ENCODE measurements around the gene HTRA3.
"Not testable (repeated sequence)": the region's sequence is repeated elsewhere in the genome, so short reads cannot be mapped to it uniquely, and the experiment has no call there.

The HTRA3 gene

GRCh38 chr4:8330821-8331574 lies 61.4 kb downstream of the HTRA3 start:
- no peak for DNase-seq

GRCh38 chr4:8331575-8331955 lies 62.0 kb downstream of the HTRA3 start:
- no peak for DNase-seq

GRCh38 chr4:8332038-8332857 lies 62.7 kb downstream of the HTRA3 start:
- no peak for DNase-seq

GRCh38 chr4:8332891-8333331 lies 63.4 kb downstream of the HTRA3 start:
- no peak for DNase-seq

GRCh38 chr4:8333726-8334460 lies 64.3 kb downstream of the HTRA3 start:
- no peak for DNase-seq

- no peak for DNase-seq
These were observed 65.4 kb downstream of the HTRA3 start for GRCh38 chr4:8334786-8335460.

GRCh38 chr4:8335848-8336247 lies 66.3 kb downstream of the HTRA3 start:
- DNase-seq: no peak

- no peak for DNase-seq
These were observed 67.0 kb downstream of the HTRA3 start for GRCh38 chr4:8336412-8337075.

GRCh38 chr4:8338351-8338961 lies 68.9 kb downstream of the HTRA3 start:
- DNase-seq: no peak

- no peak for DNase-seq
These were observed 71.3 kb downstream of the HTRA3 start for GRCh38 chr4:8340781-8341241.

GRCh38 chr4:8341281-8341680 lies 71.7 kb downstream of the HTRA3 start:
- not testable (repeated sequence) for DNase-seq

GRCh38 chr4:8341691-8342090 lies 72.1 kb downstream of the HTRA3 start:
- no peak for DNase-seq

GRCh38 chr4:8342651-8343261 lies 73.2 kb downstream of the HTRA3 start:
- no peak for DNase-seq

- no peak for DNase-seq
These were observed 73.9 kb downstream of the HTRA3 start for GRCh38 chr4:8343262-8343966.

- no peak for DNase-seq
These were observed 74.4 kb downstream of the HTRA3 start for GRCh38 chr4:8343967-8344331.

GRCh38 chr4:8344377-8344776 lies 74.8 kb downstream of the HTRA3 start:
- no peak for DNase-seq

- no peak for DNase-seq
These were observed 75.7 kb downstream of the HTRA3 start for GRCh38 chr4:8345053-8345945.

- no peak for DNase-seq
These were observed 76.6 kb downstream of the HTRA3 start for GRCh38 chr4:8345946-8346814.
